ENCODE data around the gene OR10AD1. TPM values are rescaled to one million over a fixed set of nuclear protein-coding genes. Genes with fewer than 3 reads are reported as not detected.
A peak's percentile ranks its signal among the peaks of the same experiment; 100 is the strongest.

Gene OR10AD1
- total RNA-seq, 4 donors from 2014 or later, result not detected

GRCh38 chr12:48180857-48181495 lies 22.1 kb downstream of the OR10AD1 start:
- Histone ChIP-seq H3K36me3 (no peaks in the 10 kb centered on the region), H3K9me3 (no peaks in the 10 kb centered on the region), H3K27me3 (peaks cover 44 to 65% (median 57%) of the 10 kb centered on the region in 3 donors), H3K27ac (peak overlapping the region in 3 of 4 donors; percentile 7 to 46 (median 41)), H3K4me1 (peaks cover 13 to 18% of the 10 kb centered on the region in 2 donors), H3K4me3 (no peak overlapping the region)
- ATAC-seq (no peak), DNase-seq (no peak)
- no peak for TF ChIP-seq POLR2A (IDR thresholded peaks at IDR 0.05)
- TF ChIP-seq CTCF (IDR thresholded peaks at IDR 0.05 in 4 of 5, conservative IDR thresholded peaks at IDR 0.05 in 1 of 5), result no peak
- in situ Hi-C loops (cut with MboI; ENCODE audit: low sequenced_read_pairs in 4 of 4) (loop anchor here in 3 of 4 donors (25.0 kb wide), 1 partner anchor 219 kb away; the partner anchor contains the start of gene TMEM106C (in 3 of the 3)), intact Hi-C loops (cut with DNase I; ENCODE audit: low total_unique reads) (loop anchor here (5.0 kb wide), 1 partner anchor 214 kb away; no protein-coding TSS in a partner anchor)

GRCh38 chr12:48180424-48180823 lies 22.7 kb downstream of the OR10AD1 start:
- ATAC-seq, result no peak
- in situ Hi-C loops (cut with MboI; ENCODE audit: low sequenced_read_pairs in 4 of 4), result loop anchor here in 3 of 4 donors (25.0 kb wide), 1 partner anchor 218 kb away; the partner anchor contains the start of gene TMEM106C (in 3 of the 3)

GRCh38 chr12:48179466-48179865 lies 23.6 kb downstream of the OR10AD1 start:
- ATAC-seq (no peak), DNase-seq (no peak)
- Histone ChIP-seq H3K27ac (no peak overlapping the region), H3K4me1 (peaks cover 13 to 18% of the 10 kb centered on the region in 2 donors), H3K36me3 (no peaks in the 10 kb centered on the region), H3K27me3 (peaks cover 42 to 52% (median 45%) of the 10 kb centered on the region in 3 donors), H3K9me3 (no peaks in the 10 kb centered on the region), H3K4me3 (no peak overlapping the region)
- in situ Hi-C loops (cut with MboI; ENCODE audit: low sequenced_read_pairs in 4 of 4) (loop anchor here in 3 of 4 donors (10.0 to 25.0 kb wide), 2 partner anchors 95 to 217 kb away; partner anchors contain the start of gene TMEM106C (in 3 of the 3)), intact Hi-C loops (cut with DNase I; ENCODE audit: low total_unique reads) (no loop called here)
- TF ChIP-seq CTCF (IDR thresholded peaks at IDR 0.05 in 4 of 5, conservative IDR thresholded peaks at IDR 0.05 in 1 of 5), result no peak
- no peak for TF ChIP-seq POLR2A (IDR thresholded peaks at IDR 0.05)

More at GRCh38 chr12:48180424-48180823, 22.7 kb downstream of the OR10AD1 start:
- peaks cover 44 to 61% (median 54%) of the 10 kb centered on the region in 3 donors for H3K27me3 ChIP-seq
- no peaks in the 10 kb centered on the region for H3K9me3 ChIP-seq
- H3K4me1 ChIP-seq, result peaks cover 13 to 18% of the 10 kb centered on the region in 2 donors
- intact Hi-C loops (cut with DNase I; ENCODE audit: low total_unique reads), result loop anchor here (5.0 kb wide), 1 partner anchor 213 kb away; no protein-coding TSS in a partner anchor
- peak overlapping the region in 1 of 4 donors; percentile 32 for H3K27ac ChIP-seq
- no peak overlapping the region for H3K4me3 ChIP-seq
- TF ChIP-seq CTCF (IDR thresholded peaks at IDR 0.05 in 4 of 5, conservative IDR thresholded peaks at IDR 0.05 in 1 of 5) (no peak), POLR2A (IDR thresholded peaks at IDR 0.05) (no peak)
- DNase-seq, result no peak
- H3K36me3 ChIP-seq, result no peaks in the 10 kb centered on the region

GRCh38 chr12:48177982-48178381 lies 25.1 kb downstream of the OR10AD1 start:
- Histone ChIP-seq H3K9me3 (no peaks in the 10 kb centered on the region), H3K27me3 (peaks cover 28 to 37% (median 30%) of the 10 kb centered on the region in 3 donors), H3K4me1 (peaks cover 7 to 9% of the 10 kb centered on the region in 2 donors), H3K36me3 (no peaks in the 10 kb centered on the region), H3K4me3 (no peak overlapping the region), H3K27ac (no peak overlapping the region)
- TF ChIP-seq CTCF (IDR thresholded peaks at IDR 0.05 in 4 of 5, conservative IDR thresholded peaks at IDR 0.05 in 1 of 5) (no peak), POLR2A (IDR thresholded peaks at IDR 0.05) (no peak)
- intact Hi-C loops (cut with DNase I; ENCODE audit: low total_unique reads), result no loop called here
- in situ Hi-C loops (cut with MboI; ENCODE audit: low sequenced_read_pairs in 4 of 4), result loop anchor here in 3 of 4 donors (10.0 to 25.0 kb wide), 2 partner anchors 93 to 216 kb away; partner anchors contain the start of gene TMEM106C (in 3 of the 3)
- ATAC-seq (no peak), DNase-seq (no peak)
